HFFc6 (cell line): Measurements from ENCODE around the gene BCAS3. TPM values are rescaled to one million over a fixed set of nuclear protein-coding genes. Genes with fewer than 3 reads are reported as not detected.

Experiments used
- DNase-seq: peaks from one replicate; pipeline ENCODE4 v3.0.0-alpha.2; 2018
- H3K27ac Mint-ChIP-seq: 2 replicates; pipeline ENCODE4 v1.8.0; 2020; ENCODE audit warnings: mild to moderate bottlenecking, mixed read lengths
- H3K27me3 Mint-ChIP-seq: 2 replicates; pipeline ENCODE4 v1.8.0; 2021; ENCODE audit warnings: mild to moderate bottlenecking, moderate library complexity, mixed read lengths; ENCODE audit not compliant: insufficient read depth
- H3K36me3 Mint-ChIP-seq: 2 replicates; pipeline ENCODE4 v1.8.0; 2021; ENCODE audit warnings: low read depth, mixed read lengths
- H3K4me1 Mint-ChIP-seq: 2 replicates; pipeline ENCODE4 v1.8.0; 2020; ENCODE audit warnings: low read depth, mixed read lengths
- H3K4me3 Mint-ChIP-seq: 2 replicates; pipeline ENCODE4 v1.8.0; 2020; ENCODE audit warnings: mild to moderate bottlenecking, moderate library complexity, mixed read lengths
- H3K9me3 Mint-ChIP-seq: 2 replicates; pipeline ENCODE4 v1.8.0; 2020; ENCODE audit warnings: mild to moderate bottlenecking, mixed read lengths
- CTCF ChIP-seq: fragments of 200-600 bp; sonication (generic); IDR thresholded peaks from 2 replicates; pipeline ENCODE4 v1.5.0; 2021; ENCODE audit warnings: antibody characterized with exemption, mild to moderate bottlenecking
- total RNA-seq, 6 experiments: library from RNA; stranded (reverse); fragmentation: NEBNext Ultra II Directional; extraction: Animal tissue kit (Norgen Biotek cat#: 25700); gene quantifications; 2 replicates in 1 of 6; 3 replicates in 5 of 6; pipeline ENCODE4 v1.2.3, GENCODE V29; 2021

Gene BCAS3
- total RNA-seq, 6 experiments from 2014 or later, result 9.8 to 13.8 (median 12.0) TPM

GRCh38 chr17:61161615-61162134 lies 484.0 kb downstream of the BCAS3 start:
- H3K9me3 Mint-ChIP-seq, result no peaks in the 10 kb centered on the region
- peaks cover 31% of the 10 kb centered on the region for H3K4me1 Mint-ChIP-seq
- H3K36me3 Mint-ChIP-seq, result peaks cover 7% of the 10 kb centered on the region; the same call in 1 of the 2 replicates
- no peak for TF ChIP-seq CTCF
- H3K27ac Mint-ChIP-seq, result no peak overlapping the region
- no peak overlapping the region for H3K4me3 Mint-ChIP-seq
- no peak for DNase-seq
- H3K27me3 Mint-ChIP-seq, result no peaks in the 10 kb centered on the region

GRCh38 chr17:61164517-61164916 lies 486.9 kb downstream of the BCAS3 start:
- DNase-seq, result no peak
- no peak for TF ChIP-seq CTCF
- H3K27ac Mint-ChIP-seq, result no peak overlapping the region
- H3K27me3 Mint-ChIP-seq, result no peaks in the 10 kb centered on the region
- H3K9me3 Mint-ChIP-seq, result no peaks in the 10 kb centered on the region
- H3K4me1 Mint-ChIP-seq, result peaks cover 4% of the 10 kb centered on the region
- no peak overlapping the region for H3K4me3 Mint-ChIP-seq
- peaks cover 7% of the 10 kb centered on the region; the same call in 1 of the 2 replicates for H3K36me3 Mint-ChIP-seq

GRCh38 chr17:61167075-61167474 lies 489.4 kb downstream of the BCAS3 start:
- H3K4me3 Mint-ChIP-seq, result no peak overlapping the region
- no peak overlapping the region for H3K27ac Mint-ChIP-seq
- TF ChIP-seq CTCF, result no peak
- no peak for DNase-seq
- peaks cover 2% of the 10 kb centered on the region; the same call in 1 of the 2 replicates for H3K27me3 Mint-ChIP-seq
- H3K9me3 Mint-ChIP-seq, result no peaks in the 10 kb centered on the region
- H3K36me3 Mint-ChIP-seq, result peaks cover 12% of the 10 kb centered on the region
- no peaks in the 10 kb centered on the region for H3K4me1 Mint-ChIP-seq

- H3K36me3 Mint-ChIP-seq, result peaks cover 13% of the 10 kb centered on the region
- peaks cover 2% of the 10 kb centered on the region; the same call in 1 of the 2 replicates for H3K27me3 Mint-ChIP-seq
- no peaks in the 10 kb centered on the region for H3K9me3 Mint-ChIP-seq
- H3K27ac Mint-ChIP-seq, result no peak overlapping the region
- no peak for TF ChIP-seq CTCF
- no peaks in the 10 kb centered on the region for H3K4me1 Mint-ChIP-seq
- no peak overlapping the region for H3K4me3 Mint-ChIP-seq
- DNase-seq, result no peak
These were observed 490.9 kb downstream of the BCAS3 start for GRCh38 chr17:61168506-61168905.

- no peak for TF ChIP-seq CTCF
- no peak overlapping the region for H3K27ac Mint-ChIP-seq
- no peaks in the 10 kb centered on the region for H3K9me3 Mint-ChIP-seq
- H3K27me3 Mint-ChIP-seq, result peaks cover 3% of the 10 kb centered on the region; the same call in 1 of the 2 replicates
- no peak overlapping the region for H3K4me3 Mint-ChIP-seq
- H3K36me3 Mint-ChIP-seq, result peaks cover 5% of the 10 kb centered on the region
- H3K4me1 Mint-ChIP-seq, result no peaks in the 10 kb centered on the region
- DNase-seq, result no peak
These were observed 496.7 kb downstream of the BCAS3 start for GRCh38 chr17:61174310-61174709.
